Tibial nerve (tissue), 4 donors: ENCODE results near the gene TSSK3. TPM values are rescaled to one million over a fixed set of nuclear protein-coding genes. Genes with fewer than 3 reads are reported as not detected.
"Not testable (repeated sequence)": the region's sequence is repeated elsewhere in the genome, so short reads cannot be mapped to it uniquely, and the experiment has no call there.

Source experiments
- DNase-seq, 2 donors: peaks; one replicate each; pipeline ENCODE4 v3.0.0-alpha.2; 2019; ENCODE audit warnings: low spot score in 2 of 2
- H3K27ac ChIP-seq, 4 donors: fragments of 200-600 bp; sonication (generic) in 3 of 4; one replicate each; pipeline ENCODE4 v1.5.1; 2017 to 2019; ENCODE audit warnings: mild to moderate bottlenecking in 1 of 4
- H3K27me3 ChIP-seq, 2 donors: fragments of 200-600 bp; sonication (generic) in 1 of 2; one replicate each; pipeline versions ENCODE4 v1.5.1 to v1.6.0; 2017 to 2019
- H3K36me3 ChIP-seq, 3 donors: fragments of 200-600 bp; sonication (generic); one replicate each; pipeline ENCODE4 v1.5.1; 2018 to 2019
- H3K4me1 ChIP-seq, 4 donors: fragments of 200-600 bp; sonication (generic) in 3 of 4; one replicate each; pipeline ENCODE4 v1.5.1; 2017 to 2019
- H3K4me3 ChIP-seq, 4 donors: fragments of 200-600 bp; sonication (generic) in 3 of 4; one replicate each; pipeline ENCODE4 v1.5.1; 2017 to 2019; ENCODE audit warnings: mild to moderate bottlenecking in 1 of 4, moderate library complexity in 1 of 4
- H3K9me3 ChIP-seq, 4 donors: fragments of 200-600 bp; sonication (generic) in 3 of 4; one replicate each; pipeline ENCODE4 v1.5.1; 2017 to 2019
- EP300 ChIP-seq, 2 donors: sonication (generic); formaldehyde crosslinking; IDR thresholded peaks; one replicate each; pipeline ENCODE4 v1.6.1; 2017; ENCODE audit warnings: antibody characterized with exemption in 2 of 2, mild to moderate bottlenecking in 1 of 2
- POLR2A ChIP-seq, 2 donors: fragments of 450-650 bp; IDR thresholded peaks; one replicate each; pipeline ENCODE4 v1.6.1; 2017; ENCODE audit warnings: antibody characterized with exemption in 2 of 2, mild to moderate bottlenecking in 2 of 2, moderate library complexity in 2 of 2
- WGBS, 2 donors: methylation state at CpG; one replicate each; pipeline ENCODE4 v1.1.5; 2018; 5-methylcytosine and 5-hydroxymethylcytosine counted together
- total RNA-seq, 4 donors: library from RNA; depleted of rRNA; stranded (reverse); fragments of >200 nt; gene quantifications; one replicate each; pipeline ENCODE4 v1.1.0, GENCODE V29; 2016
- TF ChIP-seq, protein P1 (sequence below), 5 experiments: fragments of 200-600 bp in 3 of 5; fragments of 450-650 bp in 2 of 5; sonication (generic) in 3 of 5; IDR thresholded peaks; one replicate each; pipeline ENCODE4 v1.5.1; 2016 to 2019; ENCODE audit warnings: antibody characterized with exemption in 5 of 5, mild to moderate bottlenecking in 3 of 5, moderate library complexity in 2 of 5

Gene TSSK3
- total RNA-seq, 4 donors from 2014 or later, result 0.44 to 1.5 (median 1.2) TPM

DNA sequence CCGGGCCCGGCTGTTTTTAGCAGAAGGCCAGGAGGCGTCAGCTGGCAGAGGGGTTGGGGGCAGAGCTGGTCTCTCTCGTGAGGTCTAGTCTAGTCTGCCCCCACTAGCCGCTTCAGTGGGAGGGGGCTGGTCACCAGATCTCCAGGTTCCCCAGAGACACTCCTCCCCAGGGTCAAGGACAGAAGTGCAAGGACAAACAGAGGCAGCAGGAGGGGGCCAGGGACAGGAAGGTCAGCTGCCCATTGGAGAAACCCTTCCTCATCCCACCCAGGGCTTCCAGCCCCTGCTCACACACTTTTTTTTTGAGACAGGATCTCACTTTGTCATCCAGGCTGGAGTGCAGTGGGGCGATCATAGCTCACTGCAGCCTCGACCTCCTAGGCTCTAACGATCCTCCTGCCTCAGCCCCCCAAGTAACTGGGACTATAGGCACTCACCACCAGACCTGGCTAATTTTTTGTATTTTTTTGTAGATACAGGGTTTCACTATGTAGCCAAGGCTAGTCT, 10.0 kb upstream of the TSSK3 start:
- peaks cover 0 to 9% (median 0%) of the 10 kb centered on the region in 3 donors for H3K36me3 ChIP-seq
- no peak for DNase-seq
- TF ChIP-seq POLR2A (IDR thresholded peaks at IDR 0.05), result no peak
- peak overlapping the region; percentile 51 to 96 (median 84) for H3K4me3 ChIP-seq
- H3K27me3 ChIP-seq, result no peaks in the 10 kb centered on the region
- peak overlapping the region; percentile 94 to 99 (median 96) for H3K27ac ChIP-seq
- H3K4me1 ChIP-seq, result peaks cover 0 to 56% (median 26%) of the 10 kb centered on the region in 4 donors
- H3K9me3 ChIP-seq, result no peaks in the 10 kb centered on the region
- 24 to 42% methylated on average over 5 to 8 of the region's 8 CpGs for WGBS, 2 donors

DNA sequence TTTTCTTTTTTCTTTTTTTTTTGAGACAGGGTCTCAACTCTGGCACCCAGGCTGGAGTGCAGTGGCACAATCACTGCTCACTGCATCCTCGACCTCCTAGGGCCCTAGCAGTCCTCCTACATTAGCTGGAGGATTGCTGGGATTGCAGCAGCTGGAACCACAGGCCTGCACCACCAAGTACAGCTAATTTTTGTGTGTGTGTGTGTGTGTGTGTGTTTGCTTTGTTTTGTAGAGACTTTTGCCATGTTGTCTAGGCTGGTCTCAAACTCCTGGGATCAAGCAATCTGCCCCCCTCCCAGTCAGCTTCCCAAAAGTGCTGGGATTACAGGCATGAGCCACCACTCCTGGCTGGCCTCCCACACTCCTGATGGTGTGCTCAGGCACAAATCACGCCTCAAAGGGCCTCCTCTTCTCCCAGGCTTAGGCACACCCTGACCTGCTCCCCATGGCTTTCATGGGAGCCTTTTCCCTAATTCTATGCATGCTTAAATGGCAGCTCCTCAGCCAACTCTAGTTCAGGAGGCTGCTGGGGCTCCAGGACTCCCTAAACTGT, 9.4 kb upstream of the TSSK3 start:
- Histone ChIP-seq H3K27me3 (no peaks in the 10 kb centered on the region), H3K36me3 (peaks cover 0 to 9% (median 0%) of the 10 kb centered on the region in 3 donors), H3K4me3 (peak overlapping the region in 1 of 4 donors; percentile 91), H3K27ac (peak overlapping the region; percentile 94 to 99 (median 96)), H3K4me1 (peaks cover 0 to 56% (median 26%) of the 10 kb centered on the region in 4 donors), H3K9me3 (no peaks in the 10 kb centered on the region)
- no peak for TF ChIP-seq POLR2A (IDR thresholded peaks at IDR 0.05)
- no peak for TF ChIP-seq EP300 (IDR thresholded peaks at IDR 0.05)
- TF ChIP-seq, protein P1, sequence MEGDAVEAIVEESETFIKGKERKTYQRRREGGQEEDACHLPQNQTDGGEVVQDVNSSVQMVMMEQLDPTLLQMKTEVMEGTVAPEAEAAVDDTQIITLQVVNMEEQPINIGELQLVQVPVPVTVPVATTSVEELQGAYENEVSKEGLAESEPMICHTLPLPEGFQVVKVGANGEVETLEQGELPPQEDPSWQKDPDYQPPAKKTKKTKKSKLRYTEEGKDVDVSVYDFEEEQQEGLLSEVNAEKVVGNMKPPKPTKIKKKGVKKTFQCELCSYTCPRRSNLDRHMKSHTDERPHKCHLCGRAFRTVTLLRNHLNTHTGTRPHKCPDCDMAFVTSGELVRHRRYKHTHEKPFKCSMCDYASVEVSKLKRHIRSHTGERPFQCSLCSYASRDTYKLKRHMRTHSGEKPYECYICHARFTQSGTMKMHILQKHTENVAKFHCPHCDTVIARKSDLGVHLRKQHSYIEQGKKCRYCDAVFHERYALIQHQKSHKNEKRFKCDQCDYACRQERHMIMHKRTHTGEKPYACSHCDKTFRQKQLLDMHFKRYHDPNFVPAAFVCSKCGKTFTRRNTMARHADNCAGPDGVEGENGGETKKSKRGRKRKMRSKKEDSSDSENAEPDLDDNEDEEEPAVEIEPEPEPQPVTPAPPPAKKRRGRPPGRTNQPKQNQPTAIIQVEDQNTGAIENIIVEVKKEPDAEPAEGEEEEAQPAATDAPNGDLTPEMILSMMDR (IDR thresholded peaks at IDR 0.05), result no peak
- no peak for DNase-seq
- WGBS, 2 donors, result 48 to 62% methylated on average over 2 of the region's 2 CpGs

DNA sequence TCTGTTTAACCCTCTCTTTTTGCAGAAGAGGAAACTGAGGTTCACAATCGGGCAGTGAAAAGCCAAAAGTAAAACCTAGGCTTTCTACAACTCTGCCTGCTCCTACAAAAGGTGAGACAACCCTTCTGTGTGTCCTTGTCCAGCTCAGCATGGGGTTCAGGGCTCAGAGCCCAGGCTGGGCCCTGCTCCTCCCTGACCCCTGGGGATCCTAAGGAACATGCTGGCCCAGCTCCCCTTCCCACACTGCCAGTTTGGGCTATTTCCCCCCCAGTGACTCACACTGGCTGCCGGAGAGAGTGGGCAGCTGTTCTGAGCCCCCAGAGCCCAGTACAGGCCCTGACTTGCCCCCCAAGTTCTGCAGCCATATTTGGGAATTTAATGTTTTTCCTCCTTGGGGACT, 8.9 kb upstream of the TSSK3 start:
- H3K9me3 ChIP-seq, result no peaks in the 10 kb centered on the region
- DNase-seq, result no peak
- WGBS, 2 donors, result 38 to 43% methylated on average over 2 of the region's 2 CpGs
- H3K27ac ChIP-seq, result peak overlapping the region; percentile 4 to 97 (median 95)
- peaks cover 0 to 9% (median 0%) of the 10 kb centered on the region in 3 donors for H3K36me3 ChIP-seq
- no peak overlapping the region for H3K4me3 ChIP-seq
- peaks cover 0 to 56% (median 26%) of the 10 kb centered on the region in 4 donors for H3K4me1 ChIP-seq
- no peak for TF ChIP-seq POLR2A (IDR thresholded peaks at IDR 0.05)
- TF ChIP-seq, protein P1 (IDR thresholded peaks at IDR 0.05), result no peak
- TF ChIP-seq EP300 (IDR thresholded peaks at IDR 0.05), result no peak
- no peaks in the 10 kb centered on the region for H3K27me3 ChIP-seq

DNA sequence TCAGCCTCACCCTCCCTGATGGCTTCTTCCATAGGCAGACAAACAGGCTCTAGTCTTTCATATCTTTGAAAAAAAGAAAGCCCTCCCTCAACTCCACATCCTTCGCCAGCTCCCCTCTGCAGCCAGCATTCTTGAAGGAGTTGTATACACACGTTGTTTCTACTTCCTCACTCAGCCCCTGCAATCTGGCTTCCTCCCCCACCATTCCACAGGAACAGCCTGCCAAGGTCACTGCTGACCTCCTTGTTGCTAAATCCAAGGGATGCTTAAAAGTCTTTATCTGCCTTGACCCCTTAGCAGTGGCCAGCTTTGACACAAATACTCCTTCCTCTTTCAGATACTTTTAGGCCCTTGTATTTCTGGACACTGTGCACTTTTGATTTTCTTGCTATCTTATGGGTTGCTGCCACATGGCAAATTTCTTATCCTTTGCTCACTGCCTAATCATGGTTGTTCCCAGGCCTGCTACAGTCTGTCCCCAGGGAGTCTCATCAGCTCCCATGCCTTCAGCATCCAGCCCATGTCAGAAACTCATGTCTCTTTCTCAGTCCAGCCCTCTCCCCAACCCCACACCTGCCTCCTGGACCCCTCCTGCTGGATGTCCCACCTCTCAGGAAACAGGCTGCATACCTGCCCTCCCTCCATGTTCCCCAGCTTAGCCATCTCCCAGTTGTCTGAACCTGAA, 8.3 kb upstream of the TSSK3 start:
- TF ChIP-seq, protein P1 (IDR thresholded peaks at IDR 0.05), result no peak
- TF ChIP-seq EP300 (IDR thresholded peaks at IDR 0.05), result peak in 1 of 2 donors; percentile 53
- Histone ChIP-seq H3K36me3 (peaks cover 0 to 9% (median 0%) of the 10 kb centered on the region in 3 donors), H3K27me3 (no peaks in the 10 kb centered on the region), H3K27ac (peak overlapping the region; percentile 4 to 97 (median 95)), H3K4me3 (no peak overlapping the region), H3K4me1 (peaks cover 0 to 52% (median 26%) of the 10 kb centered on the region in 4 donors), H3K9me3 (no peaks in the 10 kb centered on the region)
- WGBS, 2 donors, result 16 to 17% methylated on average over 2 of the region's 2 CpGs
- no peak for DNase-seq

DNA sequence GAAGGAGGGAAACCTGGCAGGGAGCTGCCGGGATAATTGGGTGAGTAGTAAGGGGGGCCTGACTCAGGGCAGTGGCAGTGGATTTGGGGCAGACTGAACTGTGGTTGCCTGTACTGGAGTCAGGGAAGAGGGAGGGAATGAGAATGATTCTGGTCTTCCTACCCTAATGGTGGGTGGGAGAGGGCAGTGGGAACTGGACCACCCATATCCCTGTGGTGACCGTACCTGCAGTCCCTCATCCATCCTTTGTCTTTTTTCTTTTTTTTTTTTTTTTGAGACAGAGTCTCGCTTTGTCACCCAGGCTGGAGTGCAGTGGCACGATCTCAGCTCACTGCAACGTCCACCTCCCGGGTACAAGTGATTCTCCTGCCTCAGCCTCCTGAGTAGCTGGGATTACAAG, 6.6 kb upstream of the TSSK3 start:
- not testable (repeated sequence) for H3K27me3 ChIP-seq, H3K9me3 ChIP-seq, H3K4me3 ChIP-seq, H3K36me3 ChIP-seq, DNase-seq
- Histone ChIP-seq H3K27ac (peak overlapping the region in 1 of 4 donors; percentile 97), H3K4me1 (peaks cover 0 to 38% (median 21%) of the 10 kb centered on the region in 4 donors)
- WGBS, 2 donors, result 90 to 94% methylated on average over 6 of the region's 6 CpGs

DNA sequence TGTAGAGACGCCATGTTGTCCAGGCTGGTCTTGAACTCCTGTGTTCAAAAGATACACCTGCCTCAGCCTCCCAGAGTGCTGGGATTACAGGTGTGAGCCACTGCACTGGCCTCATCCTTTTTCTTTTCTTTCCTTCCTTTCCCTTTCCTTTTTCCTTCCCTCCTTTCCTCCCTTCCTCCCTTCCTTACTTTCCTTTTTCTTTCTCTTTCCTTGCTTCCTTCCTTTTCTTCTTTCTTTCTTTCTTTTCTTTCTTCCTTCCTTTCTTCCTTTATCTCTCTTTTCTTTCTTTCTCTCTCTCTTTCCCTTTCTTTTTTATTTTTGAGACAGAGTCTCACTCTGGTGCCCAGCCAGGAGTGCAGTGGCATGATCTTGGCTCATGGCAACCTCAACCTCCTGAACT, 5.9 kb upstream of the TSSK3 start:
- no peaks in the 10 kb centered on the region for H3K27me3 ChIP-seq
- H3K4me3 ChIP-seq, result no peak overlapping the region
- H3K36me3 ChIP-seq, result peaks cover 0 to 9% (median 0%) of the 10 kb centered on the region in 3 donors
- no peak overlapping the region for H3K27ac ChIP-seq
- WGBS, 2 donors, result 87 to 100% methylated on average over 1 of the region's 1 CpG
- no peak for DNase-seq
- peaks cover 0 to 39% (median 22%) of the 10 kb centered on the region in 4 donors for H3K4me1 ChIP-seq
- TF ChIP-seq, protein P1 (IDR thresholded peaks at IDR 0.05), result no peak
- TF ChIP-seq POLR2A (IDR thresholded peaks at IDR 0.05) (no peak), EP300 (IDR thresholded peaks at IDR 0.05) (no peak)
- no peaks in the 10 kb centered on the region for H3K9me3 ChIP-seq
